ENCODE data around the gene CD3E. TPM values are rescaled to one million over a fixed set of nuclear protein-coding genes. Genes with fewer than 3 reads are reported as not detected.

Gene CD3E
- total and polyA plus RNA-seq, 2 of the 8 experiments (the other 6 are each of a cell fraction or from before 2014, with no cell fraction given): not detected

- TF ChIP-seq CHD7 (IDR thresholded peaks at IDR 0.05; ENCODE audit: insufficient replicate concordance, low read length): no peak
- no peak for TF ChIP-seq SP1 (IDR thresholded peaks at IDR 0.05; ENCODE audit: low read depth, low read length)
- no peak for TF ChIP-seq TCF12 (IDR thresholded peaks at IDR 0.05; ENCODE audit: low read depth, low read length)
These were observed 40.6 kb upstream of the CD3E start, which contains the start of gene MPZL2 (continued) for GRCh38 chr11:118263695-118264568.

All from H1 (cell line).